Measurements from ENCODE around the gene CASKIN2. TPM values are rescaled to one million over a fixed set of nuclear protein-coding genes. Genes with fewer than 3 reads are reported as not detected.

The CASKIN2 gene, protein sequence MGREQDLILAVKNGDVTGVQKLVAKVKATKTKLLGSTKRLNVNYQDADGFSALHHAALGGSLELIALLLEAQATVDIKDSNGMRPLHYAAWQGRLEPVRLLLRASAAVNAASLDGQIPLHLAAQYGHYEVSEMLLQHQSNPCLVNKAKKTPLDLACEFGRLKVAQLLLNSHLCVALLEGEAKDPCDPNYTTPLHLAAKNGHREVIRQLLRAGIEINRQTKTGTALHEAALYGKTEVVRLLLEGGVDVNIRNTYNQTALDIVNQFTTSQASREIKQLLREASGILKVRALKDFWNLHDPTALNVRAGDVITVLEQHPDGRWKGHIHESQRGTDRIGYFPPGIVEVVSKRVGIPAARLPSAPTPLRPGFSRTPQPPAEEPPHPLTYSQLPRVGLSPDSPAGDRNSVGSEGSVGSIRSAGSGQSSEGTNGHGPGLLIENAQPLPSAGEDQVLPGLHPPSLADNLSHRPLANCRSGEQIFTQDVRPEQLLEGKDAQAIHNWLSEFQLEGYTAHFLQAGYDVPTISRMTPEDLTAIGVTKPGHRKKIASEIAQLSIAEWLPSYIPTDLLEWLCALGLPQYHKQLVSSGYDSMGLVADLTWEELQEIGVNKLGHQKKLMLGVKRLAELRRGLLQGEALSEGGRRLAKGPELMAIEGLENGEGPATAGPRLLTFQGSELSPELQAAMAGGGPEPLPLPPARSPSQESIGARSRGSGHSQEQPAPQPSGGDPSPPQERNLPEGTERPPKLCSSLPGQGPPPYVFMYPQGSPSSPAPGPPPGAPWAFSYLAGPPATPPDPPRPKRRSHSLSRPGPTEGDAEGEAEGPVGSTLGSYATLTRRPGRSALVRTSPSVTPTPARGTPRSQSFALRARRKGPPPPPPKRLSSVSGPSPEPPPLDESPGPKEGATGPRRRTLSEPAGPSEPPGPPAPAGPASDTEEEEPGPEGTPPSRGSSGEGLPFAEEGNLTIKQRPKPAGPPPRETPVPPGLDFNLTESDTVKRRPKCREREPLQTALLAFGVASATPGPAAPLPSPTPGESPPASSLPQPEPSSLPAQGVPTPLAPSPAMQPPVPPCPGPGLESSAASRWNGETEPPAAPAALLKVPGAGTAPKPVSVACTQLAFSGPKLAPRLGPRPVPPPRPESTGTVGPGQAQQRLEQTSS (N-terminal part only)
- total RNA-seq = 7.4 and 9.5 TPM in 2 replicates

DNA sequence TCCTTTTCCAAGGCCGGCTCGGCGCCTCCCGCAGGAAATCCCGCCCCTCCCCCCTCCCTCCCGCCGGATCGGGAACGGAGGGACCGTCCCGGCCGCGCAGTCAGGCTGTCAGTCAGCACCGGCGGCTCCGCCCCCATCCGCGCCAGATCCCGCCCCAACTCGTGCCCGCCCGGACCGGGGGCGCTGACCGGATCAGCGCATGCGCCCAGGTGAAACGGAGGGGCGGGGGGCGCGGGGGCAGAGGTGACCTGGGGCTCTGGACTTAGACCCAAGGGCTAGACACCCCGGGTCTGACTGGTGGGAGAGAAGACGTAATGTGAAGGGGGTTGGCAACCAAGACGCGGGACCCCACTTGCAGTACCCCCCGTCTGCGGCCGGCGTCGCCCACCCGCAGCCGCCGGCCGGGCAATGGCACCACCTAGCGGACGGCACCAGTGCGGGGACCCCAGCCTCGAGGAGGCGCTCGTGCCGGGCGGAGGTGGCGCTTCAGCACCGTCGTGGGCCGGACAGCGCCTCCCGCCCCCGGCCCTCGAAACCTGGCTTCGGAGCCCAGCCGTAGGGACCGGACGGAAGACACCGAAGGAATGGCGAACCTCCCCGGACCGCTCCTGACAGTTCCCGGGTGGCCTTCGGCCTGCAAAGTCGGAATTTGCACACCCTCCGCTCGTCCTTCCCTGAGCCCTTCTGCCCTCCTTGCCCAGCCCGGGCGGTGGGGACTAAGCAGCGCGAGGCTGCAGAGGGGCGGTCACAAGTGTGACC is at the start of gene CASKIN2:
Gene CASKIN2, minus strand, starts transcription at position 42 of the 759 bp plus-strand sequence. CDS start 1,733 bp downstream, outside the sequence.
- peak; percentile 91 for DNase-seq (ENCODE audit: low read depth)
- TF ChIP-seq, protein P1, sequence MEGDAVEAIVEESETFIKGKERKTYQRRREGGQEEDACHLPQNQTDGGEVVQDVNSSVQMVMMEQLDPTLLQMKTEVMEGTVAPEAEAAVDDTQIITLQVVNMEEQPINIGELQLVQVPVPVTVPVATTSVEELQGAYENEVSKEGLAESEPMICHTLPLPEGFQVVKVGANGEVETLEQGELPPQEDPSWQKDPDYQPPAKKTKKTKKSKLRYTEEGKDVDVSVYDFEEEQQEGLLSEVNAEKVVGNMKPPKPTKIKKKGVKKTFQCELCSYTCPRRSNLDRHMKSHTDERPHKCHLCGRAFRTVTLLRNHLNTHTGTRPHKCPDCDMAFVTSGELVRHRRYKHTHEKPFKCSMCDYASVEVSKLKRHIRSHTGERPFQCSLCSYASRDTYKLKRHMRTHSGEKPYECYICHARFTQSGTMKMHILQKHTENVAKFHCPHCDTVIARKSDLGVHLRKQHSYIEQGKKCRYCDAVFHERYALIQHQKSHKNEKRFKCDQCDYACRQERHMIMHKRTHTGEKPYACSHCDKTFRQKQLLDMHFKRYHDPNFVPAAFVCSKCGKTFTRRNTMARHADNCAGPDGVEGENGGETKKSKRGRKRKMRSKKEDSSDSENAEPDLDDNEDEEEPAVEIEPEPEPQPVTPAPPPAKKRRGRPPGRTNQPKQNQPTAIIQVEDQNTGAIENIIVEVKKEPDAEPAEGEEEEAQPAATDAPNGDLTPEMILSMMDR (IDR thresholded peaks at IDR 0.05; ENCODE audit: insufficient read depth, low read depth, low read length) = peak; percentile 98
- peak within 1 kb of the TSS; percentile 82 for H3K4me3 ChIP-seq (ENCODE audit: low read depth, low read length)

DNA sequence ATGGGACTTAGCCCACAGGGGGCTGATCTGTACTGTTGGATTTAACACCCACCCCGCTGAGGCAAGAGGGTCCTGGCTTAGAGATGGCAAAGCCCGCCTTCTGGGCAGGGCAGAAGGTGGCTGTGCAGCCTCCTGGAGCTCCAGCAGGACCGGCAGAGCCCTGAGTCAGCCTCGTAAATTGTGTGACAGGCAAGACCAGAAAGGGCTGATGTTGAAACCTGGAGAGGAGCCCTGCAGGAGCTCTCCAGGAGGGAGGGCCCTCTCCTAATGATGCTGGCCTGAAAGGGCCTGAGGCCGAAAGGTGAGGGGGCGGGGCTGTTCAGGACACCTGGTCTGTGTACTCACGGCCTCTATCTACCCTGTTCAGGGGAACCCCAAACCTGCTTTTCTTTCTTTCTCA is 49.7 kb upstream of the CASKIN2 start:
- H3K4me3 ChIP-seq (ENCODE audit: low read depth, low read length) = no peak overlapping the region
- peak; percentile 71 for DNase-seq (ENCODE audit: low read depth)
- TF ChIP-seq, protein P1 (IDR thresholded peaks at IDR 0.05; ENCODE audit: insufficient read depth, low read depth, low read length) = no peak

DNA sequence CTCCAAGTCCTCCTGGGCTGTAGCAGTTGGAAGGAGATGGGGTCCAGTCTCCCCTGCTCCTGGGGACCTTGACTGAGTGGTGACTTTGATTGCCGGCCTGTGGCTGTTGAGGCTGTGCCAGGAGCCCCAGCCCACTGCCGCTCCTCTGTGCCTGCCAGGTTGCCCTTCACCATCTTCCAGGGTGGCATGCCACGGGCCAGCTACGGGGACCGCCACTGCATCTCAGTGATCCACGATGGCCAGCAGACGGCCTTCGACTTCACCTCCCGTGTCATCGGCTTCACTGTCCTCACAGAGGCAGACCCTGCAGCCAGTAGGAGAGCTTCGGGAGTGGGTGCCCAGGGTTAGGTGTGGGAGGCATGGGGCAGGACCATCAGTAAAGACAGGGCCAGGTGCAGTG is 48.9 kb upstream of the CASKIN2 start:
- DNase-seq (ENCODE audit: low read depth) = no peak
- TF ChIP-seq, protein P1 (IDR thresholded peaks at IDR 0.05; ENCODE audit: insufficient read depth, low read depth, low read length) = no peak
- no peak overlapping the region for H3K4me3 ChIP-seq (ENCODE audit: low read depth, low read length)

DNA sequence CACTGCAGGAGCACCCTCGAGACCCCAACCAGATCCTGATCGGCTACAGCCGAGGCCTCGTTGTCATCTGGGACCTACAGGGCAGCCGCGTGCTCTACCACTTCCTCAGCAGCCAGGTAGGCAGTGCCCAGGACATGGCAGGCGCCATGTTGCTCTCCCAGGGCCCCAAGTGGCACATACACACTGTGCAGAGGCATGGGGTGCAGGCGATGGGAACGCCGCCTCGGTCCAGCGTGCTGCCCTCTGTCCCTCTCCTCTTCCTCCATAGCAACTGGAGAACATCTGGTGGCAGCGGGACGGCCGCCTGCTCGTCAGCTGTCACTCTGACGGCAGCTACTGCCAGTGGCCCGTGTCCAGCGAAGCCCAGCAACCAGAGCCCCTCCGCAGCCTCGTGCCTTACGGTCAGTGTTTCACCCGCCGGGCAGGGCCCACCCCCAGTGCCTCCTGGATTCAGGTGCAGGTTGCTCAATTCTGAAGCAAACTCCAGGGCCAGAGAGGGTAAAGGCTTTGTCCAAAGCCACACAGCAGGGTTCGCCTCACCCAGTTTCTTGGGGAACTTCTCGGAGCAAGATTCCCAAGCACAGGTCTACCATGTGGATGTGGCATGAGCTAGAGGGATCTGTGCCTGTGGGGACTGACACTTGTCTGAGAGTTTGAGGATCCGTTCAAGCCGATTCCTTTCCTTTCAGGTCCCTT is 47.9 kb upstream of the CASKIN2 start:
- no peak for DNase-seq (ENCODE audit: low read depth)
- no peak overlapping the region for H3K4me3 ChIP-seq (ENCODE audit: low read depth, low read length)
- TF ChIP-seq, protein P1 (IDR thresholded peaks at IDR 0.05; ENCODE audit: insufficient read depth, low read depth, low read length) = no peak

DNA sequence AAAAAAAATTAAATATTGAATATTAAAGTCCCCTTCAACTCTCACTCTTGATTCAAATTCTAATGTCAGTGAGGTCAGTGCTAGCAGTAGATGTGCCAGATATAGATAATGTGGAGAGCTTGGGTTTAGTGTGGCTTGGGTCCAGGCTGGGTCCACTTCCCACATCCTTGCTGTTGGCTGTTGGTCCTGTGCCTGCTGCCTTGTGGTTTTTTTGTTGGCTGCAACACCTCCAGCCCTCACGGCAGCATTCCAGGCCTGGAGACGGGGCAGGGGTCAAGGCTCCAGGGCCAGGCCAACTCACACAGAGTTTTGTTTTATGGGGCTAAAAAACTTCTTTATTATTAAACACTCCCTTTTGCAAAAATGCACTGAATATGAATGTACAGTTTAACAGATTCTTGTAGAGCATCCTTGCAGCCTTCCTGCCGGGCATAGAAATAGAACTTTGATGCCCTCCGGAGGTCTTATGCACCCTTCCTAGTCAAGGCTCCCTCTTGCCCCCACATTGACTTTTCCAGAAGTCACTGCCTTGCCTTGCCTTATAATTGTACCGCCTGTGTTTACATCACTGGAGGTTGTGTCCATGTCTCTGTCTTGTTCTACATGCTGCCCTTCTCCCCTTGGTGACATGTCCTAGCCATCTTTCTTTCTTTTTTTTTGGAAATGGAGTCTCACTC is 46.7 kb upstream of the CASKIN2 start:
- peak; percentile 45 for DNase-seq (ENCODE audit: low read depth)
- H3K4me3 ChIP-seq (ENCODE audit: low read depth, low read length) = no peak overlapping the region
- TF ChIP-seq, protein P1 (IDR thresholded peaks at IDR 0.05; ENCODE audit: insufficient read depth, low read depth, low read length) = no peak
